ENCODE measurements around the gene NFYC.
A peak's percentile ranks its signal among the peaks of the same experiment; 100 is the strongest.

NFYC gene

GRCh38 chr1:40801742-40802077, 110.2 kb downstream of the NFYC start:
- DNase-seq (ENCODE audit: low read depth in 2 of 2) = no peak
- no peak overlapping the region for H3K4me3 ChIP-seq (replicated peaks in 1 of 2; ENCODE audit: low read depth in 2 of 2, low read length in 2 of 2)
- no peak for TF ChIP-seq CTCF (IDR thresholded peaks at IDR 0.05; ENCODE audit: low read depth, low read length)

- DNase-seq (ENCODE audit: low read depth in 2 of 2) = peak; percentile 70 to 84
- H3K4me3 ChIP-seq (replicated peaks in 1 of 2; ENCODE audit: low read depth in 2 of 2, low read length in 2 of 2) = peak overlapping the region; percentile 15 to 49
- no peak for TF ChIP-seq CTCF (IDR thresholded peaks at IDR 0.05; ENCODE audit: low read depth, low read length)
Observed at GRCh38 chr1:40802078-40802741, 110.7 kb downstream of the NFYC start.

GRCh38 chr1:40802742-40803113, 111.2 kb downstream of the NFYC start:
- DNase-seq (ENCODE audit: low read depth in 2 of 2) = no peak
- no peak for TF ChIP-seq CTCF (IDR thresholded peaks at IDR 0.05; ENCODE audit: low read depth, low read length)
- no peak overlapping the region for H3K4me3 ChIP-seq (replicated peaks in 1 of 2; ENCODE audit: low read depth in 2 of 2, low read length in 2 of 2)

GRCh38 chr1:40803447-40803846, 111.9 kb downstream of the NFYC start:
- no peak overlapping the region for H3K4me3 ChIP-seq (replicated peaks in 1 of 2; ENCODE audit: low read depth in 2 of 2, low read length in 2 of 2)
- no peak for TF ChIP-seq CTCF (IDR thresholded peaks at IDR 0.05; ENCODE audit: low read depth, low read length)
- no peak for DNase-seq (ENCODE audit: low read depth in 2 of 2)

- no peak overlapping the region for H3K4me3 ChIP-seq (replicated peaks in 1 of 2; ENCODE audit: low read depth in 2 of 2, low read length in 2 of 2)
- TF ChIP-seq CTCF (IDR thresholded peaks at IDR 0.05; ENCODE audit: low read depth, low read length) = no peak
- DNase-seq (ENCODE audit: low read depth in 2 of 2) = no peak
Observed at GRCh38 chr1:40803902-40804301, 112.4 kb downstream of the NFYC start.

GRCh38 chr1:40806240-40806639, 114.7 kb downstream of the NFYC start:
- DNase-seq (ENCODE audit: low read depth in 2 of 2) = no peak
- H3K4me3 ChIP-seq (replicated peaks in 1 of 2; ENCODE audit: low read depth in 2 of 2, low read length in 2 of 2) = no peak overlapping the region
- no peak for TF ChIP-seq CTCF (IDR thresholded peaks at IDR 0.05; ENCODE audit: low read depth, low read length)
